Measurements from ENCODE around the gene HDGFL2.

HDGFL2 gene

DNA sequence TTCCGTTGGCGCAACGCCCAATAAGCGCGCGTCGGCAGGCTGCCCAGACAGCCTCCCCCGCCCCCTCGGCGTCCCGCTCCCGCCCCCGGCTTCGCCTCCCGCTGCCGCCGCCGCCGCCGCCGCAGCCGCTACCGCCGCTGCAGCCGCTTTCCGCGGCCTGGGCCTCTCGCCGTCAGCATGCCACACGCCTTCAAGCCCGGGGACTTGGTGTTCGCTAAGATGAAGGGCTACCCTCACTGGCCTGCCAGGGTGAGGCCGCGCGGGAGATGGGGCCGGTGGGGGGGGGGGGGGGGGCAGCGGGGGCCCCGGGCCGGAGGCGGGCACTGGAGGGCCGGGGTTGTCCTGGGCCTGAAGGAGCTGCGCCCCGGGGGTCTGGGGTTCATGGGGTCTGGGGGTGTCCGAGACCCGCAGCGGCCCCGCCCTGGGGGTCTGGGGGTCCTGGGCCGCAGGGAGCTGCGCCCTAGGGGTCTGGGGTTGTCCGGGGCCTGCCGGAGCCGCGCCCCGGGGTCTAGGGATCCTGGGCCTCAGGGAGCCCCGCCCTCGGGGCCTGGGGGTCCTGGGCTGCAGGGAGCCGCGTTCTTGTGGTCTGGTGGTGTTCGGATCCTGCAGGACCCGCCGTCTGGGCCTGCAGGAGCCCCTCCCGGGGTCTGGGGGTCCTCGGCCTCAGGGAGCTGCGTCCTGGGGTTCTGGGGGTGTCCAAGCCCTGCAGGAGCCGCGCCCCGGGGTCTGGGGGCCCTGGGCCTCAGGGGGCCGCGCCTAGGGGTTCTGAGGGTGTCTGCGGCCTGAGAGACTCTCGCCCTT is at the start of gene HDGFL2:
HDGFL2 (plus strand) TSS at position 124 of the 801 bp plus-strand sequence; CDS start at position 178, 54 bp downstream.
- no peak for FAIRE-seq

DNA sequence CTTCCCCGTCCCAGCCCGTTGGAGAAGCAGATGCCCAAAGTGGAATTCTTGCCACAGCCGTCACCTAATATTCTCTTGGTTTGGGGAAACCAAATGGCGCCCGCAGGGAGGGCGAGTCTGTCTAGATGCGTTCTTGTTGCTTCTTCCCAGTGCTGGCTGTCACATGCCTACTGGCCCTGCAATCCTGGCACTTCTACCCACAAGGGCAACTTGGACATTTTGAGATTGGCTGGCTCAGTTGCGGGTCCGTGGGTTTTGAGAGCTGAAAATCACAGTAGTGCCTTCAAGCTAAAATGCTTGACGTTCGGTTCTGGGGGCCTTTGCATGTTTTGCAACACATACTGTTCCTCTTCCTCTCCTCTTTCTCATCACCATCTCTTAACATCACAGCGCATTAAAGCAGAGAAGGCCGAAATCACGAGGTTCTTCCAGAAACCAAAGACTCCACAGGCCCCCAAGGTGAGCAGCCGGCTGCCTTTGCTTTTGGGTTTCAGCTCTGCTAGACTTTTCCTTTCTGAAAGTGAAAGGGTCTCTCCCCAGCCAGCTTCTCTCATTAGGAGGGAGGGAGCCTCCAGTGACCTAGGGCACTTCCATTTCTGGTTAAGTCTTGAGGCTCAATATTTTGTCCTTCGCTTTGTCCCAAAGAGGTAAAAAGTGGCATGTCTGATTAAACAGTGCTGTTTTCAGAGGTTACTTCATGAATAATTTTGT is 48.5 kb upstream of the HDGFL2 start:
- FAIRE-seq: no peak

DNA sequence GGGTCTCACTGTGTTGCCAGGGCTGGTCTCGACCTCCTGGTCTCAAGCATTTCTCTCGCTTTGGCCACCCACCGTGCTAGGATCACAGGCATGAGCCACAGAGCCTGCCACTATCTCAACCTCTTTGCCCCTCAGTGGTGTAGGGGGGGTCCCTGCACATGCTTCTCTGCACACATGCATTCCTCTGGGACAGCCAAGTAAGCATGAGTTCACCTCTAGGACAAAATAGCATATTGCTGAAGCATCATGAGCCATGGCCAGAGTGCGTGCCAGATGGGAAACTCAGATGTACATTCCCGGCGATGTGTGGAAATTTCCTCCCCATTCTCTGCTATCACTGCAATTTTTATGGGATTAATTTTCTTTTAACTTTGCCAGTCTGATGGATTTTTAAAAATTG is 46.6 kb upstream of the HDGFL2 start:
- FAIRE-seq: no peak

DNA sequence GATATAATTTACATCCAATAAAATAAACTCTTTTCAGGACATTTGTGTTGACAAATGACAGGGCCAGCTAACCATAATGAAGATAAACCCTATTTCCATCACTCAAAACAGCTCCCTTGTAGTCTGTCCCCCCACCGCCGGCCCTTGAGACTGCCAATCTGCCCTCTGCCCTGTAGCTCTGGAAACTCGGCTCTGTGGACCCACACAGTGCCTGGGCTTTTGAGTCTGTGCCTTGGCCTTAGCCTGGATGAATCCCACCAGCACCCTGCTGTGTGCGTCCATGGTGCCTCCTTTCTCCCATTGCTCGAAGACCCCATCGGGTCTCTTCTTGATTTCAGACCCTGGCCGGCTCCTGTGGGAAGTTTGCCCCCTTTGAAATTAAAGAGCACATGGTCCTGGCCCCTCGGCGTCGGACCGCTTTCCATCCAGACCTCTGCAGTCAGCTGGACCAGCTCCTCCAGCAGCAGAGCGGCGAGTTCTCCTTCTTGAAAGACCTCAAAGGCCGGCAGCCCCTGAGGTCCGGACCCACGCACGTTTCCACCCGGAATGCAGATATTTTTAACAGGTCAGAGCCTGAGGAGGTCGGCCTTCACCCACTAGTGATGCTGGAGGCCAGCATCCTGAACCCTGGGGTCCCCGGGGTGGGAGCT is 43.6 kb upstream of the HDGFL2 start:
- no peak for FAIRE-seq

DNA sequence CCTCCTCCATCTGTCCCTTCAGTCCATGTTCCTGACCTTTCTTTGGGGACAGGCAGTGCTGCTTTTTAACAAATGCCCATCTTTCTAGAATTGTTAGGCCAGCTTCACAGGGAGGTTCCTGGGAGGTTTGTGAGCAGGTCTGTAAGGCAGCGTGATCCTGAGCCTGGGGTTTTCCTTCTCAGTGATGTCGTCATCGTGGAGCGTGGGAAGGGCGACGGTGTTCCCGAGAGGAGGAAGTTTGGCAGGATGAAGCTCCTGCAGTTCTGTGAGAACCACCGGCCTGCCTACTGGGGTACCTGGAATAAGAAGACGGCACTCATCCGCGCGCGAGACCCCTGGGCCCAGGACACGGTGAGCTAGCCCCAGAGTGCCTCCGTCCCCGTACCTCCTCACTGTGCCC is 42.8 kb upstream of the HDGFL2 start:
- FAIRE-seq: no peak

DNA sequence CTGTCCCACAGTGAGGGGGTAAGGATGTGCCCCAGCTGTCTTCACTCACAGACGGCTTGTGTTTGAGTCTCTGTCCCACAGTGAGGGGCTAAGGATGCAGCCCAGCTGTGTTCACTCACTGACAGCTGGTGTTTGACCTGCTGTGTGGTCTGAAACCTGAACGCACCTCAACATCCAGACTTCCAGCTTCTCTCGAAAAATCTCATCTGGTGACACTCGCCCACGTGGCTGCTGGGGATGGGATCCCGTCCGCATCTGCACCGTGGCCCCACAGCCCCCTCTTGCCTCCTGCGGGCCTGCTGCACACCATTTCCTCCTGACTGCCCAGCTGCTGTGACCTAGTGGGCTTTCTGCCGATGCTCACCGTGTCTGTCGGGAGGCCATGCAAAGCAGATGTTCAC is 42.3 kb upstream of the HDGFL2 start:
- FAIRE-seq: no peak

DNA sequence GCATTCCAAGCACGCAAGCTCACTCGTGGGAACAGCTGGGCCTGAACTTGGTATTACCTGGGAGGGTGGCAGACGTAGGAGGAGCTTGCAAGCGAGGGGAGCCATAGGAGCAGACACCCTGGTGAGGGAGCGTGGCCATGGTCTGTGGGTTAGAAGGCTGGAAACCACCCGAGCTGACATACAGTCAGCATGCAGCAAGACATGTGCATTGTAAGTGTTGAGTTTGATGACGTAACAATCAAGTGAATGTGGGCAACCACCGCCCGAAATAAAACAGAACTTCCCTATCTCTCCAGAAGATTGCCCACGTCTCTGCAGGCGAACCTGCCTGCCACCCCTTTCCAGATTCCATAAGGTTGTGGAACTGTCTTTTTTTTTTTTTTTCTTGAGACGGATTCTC is 41.3 kb upstream of the HDGFL2 start:
- no peak for FAIRE-seq

DNA sequence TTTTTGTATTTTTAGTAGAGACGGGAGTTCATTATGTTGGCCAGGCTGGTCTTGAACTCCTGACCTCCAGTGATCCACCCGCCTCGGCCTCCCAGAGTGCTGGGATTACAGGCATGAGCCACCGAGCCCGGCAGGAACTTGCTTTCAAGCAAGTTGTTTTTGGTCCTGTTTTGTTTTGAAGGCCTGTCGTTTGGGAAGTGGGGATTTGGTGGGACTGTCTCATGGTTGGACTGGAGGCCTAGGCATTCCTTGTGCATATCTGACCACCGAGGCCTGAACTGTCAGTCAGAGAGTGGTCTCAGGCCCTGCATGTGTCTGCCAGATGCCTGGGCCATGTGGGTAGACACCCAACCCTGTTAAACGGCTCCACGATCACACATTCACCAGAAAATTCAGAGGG is 40.8 kb upstream of the HDGFL2 start:
- no peak for FAIRE-seq

DNA sequence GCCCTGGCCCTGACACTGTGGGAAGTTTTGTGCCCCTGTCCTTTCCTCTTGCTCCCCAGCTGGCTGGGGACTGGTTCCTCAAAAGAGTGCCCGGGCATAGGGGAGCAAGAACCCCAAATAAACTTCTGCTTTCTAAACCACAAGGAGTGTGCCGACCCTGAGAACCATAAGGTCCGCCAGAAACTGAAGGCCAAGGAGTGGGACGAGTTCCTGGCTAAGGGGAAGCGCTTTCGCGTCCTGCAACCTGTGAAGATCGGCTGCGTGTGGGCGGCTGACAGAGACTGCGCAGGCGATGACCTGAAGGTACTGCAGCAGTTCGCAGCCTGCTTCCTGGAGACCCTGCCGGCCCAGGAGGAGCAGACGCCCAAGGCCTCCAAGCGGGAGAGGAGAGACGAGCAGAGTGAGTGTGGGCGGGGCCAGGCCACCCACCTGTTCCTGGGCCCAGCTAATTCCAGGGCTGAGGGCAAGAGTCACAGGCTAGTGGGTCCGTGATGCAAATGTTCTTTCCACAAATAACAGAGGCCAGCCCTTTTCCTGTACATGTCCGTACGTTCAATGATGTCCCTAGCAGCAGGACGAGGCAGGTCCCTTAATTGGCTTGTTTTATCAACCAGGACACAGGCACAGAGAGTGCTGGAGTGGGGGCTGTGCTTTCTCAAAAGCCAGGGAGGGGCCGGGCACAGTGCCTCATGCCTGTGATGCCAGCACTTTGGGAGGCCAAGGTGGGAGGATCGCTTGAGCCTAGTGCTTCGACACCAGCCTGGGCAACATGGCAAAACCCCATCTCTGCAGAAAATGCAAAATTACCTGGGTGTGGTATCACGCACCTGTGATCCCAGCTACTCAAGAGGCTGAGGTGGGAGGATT is 40.1 kb upstream of the HDGFL2 start:
- FAIRE-seq: no peak

DNA sequence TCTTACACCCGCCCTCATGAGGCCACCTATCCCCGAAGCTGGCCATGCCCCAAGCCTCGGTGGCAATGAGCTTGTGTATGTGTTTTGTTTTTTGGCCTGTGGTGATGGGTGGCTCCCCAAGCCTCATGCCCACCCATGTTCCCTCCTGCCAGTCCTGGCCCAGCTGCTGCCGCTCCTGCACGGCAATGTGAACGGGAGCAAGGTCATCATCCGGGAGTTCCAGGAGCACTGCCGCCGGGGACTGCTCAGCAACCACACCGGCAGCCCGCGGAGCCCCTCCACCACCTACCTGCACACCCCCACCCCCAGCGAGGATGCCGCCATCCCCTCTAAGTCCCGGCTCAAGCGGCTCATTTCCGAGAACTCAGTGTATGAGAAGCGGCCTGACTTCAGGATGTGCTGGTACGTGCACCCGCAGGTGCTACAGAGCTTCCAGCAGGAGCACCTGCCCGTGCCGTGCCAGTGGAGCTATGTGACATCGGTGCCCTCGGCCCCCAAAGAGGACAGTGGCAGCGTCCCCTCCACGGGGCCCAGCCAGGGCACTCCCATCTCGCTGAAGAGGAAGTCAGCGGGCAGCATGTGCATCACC is 39.1 kb upstream of the HDGFL2 start:
- no peak for FAIRE-seq

DNA sequence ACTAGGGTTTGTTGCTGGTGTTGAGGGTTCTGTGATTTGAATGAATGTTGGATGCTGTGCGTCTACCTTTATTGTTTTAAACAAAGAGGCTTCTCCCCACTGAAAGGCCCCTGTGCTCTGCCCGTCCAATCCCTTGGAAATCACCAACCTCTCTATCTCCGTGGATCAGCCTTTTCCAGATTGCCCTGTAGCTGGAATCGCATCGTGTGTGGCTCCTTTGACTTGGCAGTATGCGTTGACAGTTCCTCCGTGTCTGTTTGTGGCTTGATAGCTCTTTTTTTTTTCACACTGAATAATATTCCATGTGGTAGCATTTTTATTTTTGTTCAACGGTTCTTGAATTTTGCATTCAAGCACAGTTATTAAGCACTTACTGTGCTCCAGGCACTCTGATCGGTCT is 37.7 kb upstream of the HDGFL2 start:
- FAIRE-seq: no peak

DNA sequence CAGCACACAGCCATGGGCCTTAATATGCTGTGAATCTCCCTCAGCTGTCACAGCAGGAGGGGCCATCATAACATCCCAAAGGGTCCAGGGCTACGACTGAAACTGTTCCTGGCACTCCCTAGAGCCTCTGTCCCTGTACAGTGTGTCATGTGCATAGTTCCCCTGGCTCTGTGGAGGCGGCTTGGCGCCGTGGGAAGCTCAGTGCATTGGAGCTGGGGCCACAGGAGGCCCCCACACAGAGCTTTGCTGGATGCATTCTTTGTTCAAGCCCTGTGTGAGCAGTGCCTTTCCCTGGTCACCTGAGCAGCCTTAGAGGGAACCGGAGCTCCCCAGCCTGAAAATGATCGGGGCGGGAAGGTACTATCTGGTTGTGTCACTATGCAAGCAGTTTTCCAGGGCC is 35.9 kb upstream of the HDGFL2 start:
- no peak for FAIRE-seq

DNA sequence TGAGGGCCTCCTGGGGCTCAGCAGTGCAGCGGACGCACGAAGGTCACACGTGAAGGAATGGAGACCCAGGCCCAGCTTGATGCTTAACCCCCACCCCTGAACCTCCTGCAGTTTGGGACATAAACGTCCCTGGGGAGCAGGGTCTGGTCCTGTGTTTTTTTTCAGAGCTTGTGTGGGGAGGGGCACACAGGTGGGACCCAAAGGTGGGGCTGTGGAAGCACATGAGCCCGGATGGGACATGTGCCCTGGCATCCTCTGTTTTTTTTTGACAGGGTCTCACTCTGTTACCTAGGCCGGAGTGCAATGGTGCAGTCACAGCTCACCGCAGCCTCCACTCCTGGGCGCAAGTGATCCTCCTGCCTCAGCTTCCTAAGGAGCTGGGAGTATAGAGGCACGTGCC is 35.0 kb upstream of the HDGFL2 start:
- no peak for FAIRE-seq

DNA sequence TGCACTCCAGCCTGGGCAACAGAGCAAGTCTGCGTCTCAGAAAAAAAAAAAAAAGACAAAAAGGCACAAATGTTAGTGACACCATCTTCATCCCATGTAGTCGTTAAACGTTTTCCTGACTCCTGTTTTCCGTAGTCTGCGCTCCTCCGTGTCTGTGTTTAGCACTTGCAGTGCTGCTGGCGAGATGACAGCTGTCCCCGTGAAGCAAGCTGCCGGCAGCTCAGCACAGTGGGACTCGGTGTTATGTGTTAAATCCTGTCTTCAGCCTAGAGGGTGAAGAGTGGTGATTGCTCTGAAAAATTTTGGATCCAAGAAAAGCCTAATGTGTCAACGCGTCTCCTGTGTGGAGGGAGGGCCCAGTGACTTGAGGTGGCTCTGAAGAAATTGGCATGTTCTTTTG is 32.9 kb upstream of the HDGFL2 start:
- FAIRE-seq: no peak

DNA sequence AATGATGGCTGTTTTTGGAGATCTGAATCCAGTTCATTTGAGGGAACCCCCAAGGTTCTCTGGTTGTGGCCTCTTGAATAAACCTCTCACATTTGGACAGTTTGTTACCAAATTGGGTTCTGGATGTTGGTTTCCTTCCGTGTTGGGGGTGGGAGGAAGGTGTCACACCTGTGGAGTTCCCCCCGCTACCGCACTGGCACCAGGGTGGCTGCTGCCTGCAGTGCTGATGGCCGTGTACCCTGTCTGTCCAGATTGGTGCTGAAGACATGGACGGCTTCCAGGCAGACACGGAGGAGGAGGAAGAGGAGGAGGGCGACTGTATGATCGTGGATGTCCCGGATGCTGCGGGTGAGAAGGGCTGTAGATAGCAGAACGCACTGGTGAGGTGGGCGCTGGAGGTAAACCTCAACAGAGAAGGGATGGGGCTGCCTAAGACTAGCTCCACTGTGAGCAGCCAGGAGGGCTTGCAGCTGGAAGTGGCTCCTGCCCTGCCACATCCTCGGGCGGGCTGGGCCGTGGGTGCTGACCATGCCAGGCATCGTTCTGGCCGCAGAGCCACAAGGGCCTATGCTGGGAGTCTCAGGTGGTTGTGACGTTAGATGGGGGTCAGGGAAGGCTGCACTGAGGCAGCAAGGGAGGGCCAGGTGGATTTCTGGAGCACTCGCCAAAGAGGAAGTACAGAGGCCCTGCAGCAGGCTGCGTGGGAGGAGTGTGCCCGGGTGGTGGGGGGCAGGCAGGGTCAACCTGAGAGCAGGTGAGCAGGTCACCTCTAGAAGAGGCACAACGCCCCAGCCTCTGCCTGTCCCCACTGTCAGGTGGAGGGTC is 29.9 kb upstream of the HDGFL2 start:
- no peak for FAIRE-seq

DNA sequence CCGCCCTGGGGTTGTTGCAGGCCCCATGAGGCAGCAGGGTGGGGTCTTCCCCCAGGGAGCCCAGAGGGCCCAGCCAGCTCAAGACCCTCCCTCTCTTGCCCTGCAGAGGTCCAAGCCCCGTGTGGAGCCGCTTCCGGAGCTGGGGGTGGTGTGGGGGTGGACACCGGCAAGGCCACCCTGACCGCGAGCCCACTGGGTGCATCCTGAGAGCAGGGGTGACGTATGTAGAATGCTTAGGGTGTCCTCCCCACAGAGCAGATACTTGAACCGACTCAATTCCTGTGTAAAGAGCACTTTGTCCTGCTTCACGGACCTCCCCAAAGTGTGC is 29.3 kb upstream of the HDGFL2 start:
- FAIRE-seq: no peak

DNA sequence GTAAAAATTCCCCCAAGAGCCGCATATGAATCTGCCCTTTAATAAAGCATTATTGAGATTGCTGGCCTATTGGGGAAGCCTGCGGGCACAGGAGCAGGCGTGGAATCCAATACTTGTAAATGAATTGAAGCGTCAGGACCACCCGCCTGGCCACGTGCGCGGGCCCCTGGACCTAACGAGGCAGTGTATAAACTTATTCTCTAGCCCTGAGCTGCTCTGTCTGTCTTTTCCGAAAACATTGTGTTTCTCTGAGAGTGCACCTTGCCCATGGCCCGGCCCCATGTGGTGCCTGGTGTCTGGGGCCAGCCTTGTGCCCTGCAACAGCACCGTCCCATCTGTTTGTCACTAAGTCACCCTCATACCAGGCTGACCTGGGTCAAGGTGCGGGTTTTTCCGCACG is 28.9 kb upstream of the HDGFL2 start:
- no peak for FAIRE-seq

DNA sequence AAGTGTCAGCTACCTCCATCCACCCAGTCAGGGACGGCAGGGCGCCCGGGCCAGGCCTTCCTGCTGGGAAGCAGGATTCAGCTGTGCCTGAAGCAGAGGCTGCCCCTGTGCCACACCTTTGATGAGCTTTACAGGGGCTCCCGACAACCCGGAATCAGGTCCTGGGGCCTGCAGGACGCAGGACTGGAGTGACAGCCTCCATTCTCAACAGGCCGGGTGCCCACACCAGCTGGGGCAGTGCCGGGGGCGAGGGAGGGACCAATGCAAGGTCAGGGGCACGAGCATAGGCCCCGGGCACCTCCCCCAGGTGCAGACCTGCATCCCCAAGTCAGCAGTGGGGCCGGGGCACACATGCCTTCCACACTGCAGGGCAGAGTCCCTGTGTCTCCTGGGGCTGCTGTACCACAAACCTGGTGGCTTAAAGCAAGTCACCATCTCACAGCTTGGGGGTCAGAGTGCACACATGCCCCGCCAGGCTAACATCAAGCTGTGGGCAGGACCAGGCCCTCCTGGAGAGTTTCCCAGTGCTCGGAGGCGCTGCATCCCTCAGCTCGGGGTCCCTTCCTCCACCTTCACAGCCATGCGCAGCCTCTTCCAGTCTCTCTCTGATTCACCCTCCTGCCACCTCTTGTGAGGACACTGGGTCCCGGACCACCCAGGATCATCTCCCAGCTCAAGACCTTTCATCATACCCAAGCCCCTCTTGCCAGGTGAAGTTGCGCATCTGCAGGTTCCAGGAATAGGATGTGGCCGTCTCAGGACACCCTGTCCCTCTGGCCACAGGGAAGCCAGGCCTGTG is 27.9 kb upstream of the HDGFL2 start:
- no peak for FAIRE-seq

DNA sequence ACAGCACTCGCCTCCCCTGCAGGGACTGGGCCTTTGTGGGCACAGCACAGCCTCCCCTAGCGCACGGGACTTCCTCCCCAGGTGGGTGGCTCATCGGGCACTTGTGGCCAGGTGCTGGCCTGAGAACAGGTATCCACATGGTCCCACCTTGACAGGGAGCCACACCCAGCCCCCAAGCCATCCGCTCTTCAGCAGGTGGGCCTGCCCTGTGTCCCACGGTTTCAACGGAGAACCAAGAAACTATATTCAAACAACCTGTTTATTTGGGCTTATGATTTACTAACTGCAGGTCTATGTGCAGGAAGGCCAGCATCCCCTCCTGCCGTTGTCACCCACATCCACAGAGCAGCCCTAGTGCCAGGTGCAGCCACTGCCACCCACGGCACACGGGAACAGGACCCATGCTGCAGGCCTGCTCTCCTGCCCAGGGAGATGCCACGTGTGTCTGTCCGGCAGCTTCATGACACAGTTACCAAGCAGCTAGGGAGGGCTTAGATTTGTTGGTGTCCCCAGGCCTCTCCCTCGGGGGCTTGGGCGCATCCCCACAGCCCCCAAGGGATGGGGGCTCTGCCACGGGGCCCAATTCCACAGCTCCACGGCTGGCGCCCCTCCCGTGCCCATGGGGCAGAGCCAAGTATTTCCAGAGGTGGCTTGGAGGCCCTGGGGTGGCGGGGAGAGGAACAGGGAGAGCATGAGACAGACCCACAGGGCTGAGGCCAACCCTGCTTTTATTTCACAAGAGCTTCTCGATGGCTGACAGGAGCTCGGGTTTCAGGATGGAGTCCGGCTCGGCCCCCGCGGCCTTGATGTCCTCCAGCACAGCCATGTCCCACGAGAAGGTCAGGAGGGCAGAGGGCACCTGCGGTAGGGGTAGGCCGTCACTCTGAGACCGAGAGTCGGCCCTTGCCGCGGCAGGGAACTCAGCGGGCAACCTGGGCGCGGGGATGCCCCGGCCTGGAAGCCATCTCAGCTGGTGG is 27.0 kb upstream of the HDGFL2 start:
- no peak for FAIRE-seq
